A549 (cell line): ENCODE measurements around the gene TMEM163. TPM values are rescaled to one million over a fixed set of nuclear protein-coding genes. Genes with fewer than 3 reads are reported as not detected.

Experiments
- ATAC-seq, 2 experiments: fragments of 200-7000 bp in 1 of 2; fragments of >200 bp in 1 of 2; cut with Nextera tagmentation in 1 of 2; cut with Tn5 transposase in 1 of 2; 3 replicates each; pipeline versions ENCODE4 v1.8.0 to v1.9.1; 2018 to 2020; ENCODE audit warnings: mild to moderate bottlenecking in 1 of 2, moderate library complexity in 1 of 2
- CTCF ChIA-PET: fragments of 300-600 bp; sonication (Branson Sonifier 250); formaldehyde crosslinking; extraction: SDS; loops from one replicate; lab custom pipeline; 2021; ENCODE audit warnings: antibody characterized with exemption, inconsistent platforms; lab: Yijun Ruan, JAX
- POLR2A ChIA-PET: fragments of 350-600 bp; formaldehyde crosslinking; extraction: SDS; loops from one replicate; lab custom pipeline; 2021; ENCODE audit warnings: antibody characterized with exemption, inconsistent platforms; lab: Yijun Ruan, JAX
- DNase-seq, 2 experiments: peaks; one replicate each; pipeline versions ENCODE4 v3.0.0 to v3.0.0-alpha.2; 2011 to 2016; ENCODE audit warnings: low read depth in 1 of 2, low spot score in 1 of 2
- FAIRE-seq: peaks from 2 replicates; lab custom pipeline; 2011; peaks lifted over from hg19 to GRCh38; lab: Jason Lieb, UNC
- H3K27ac ChIP-seq, 2 experiments: fragments of >200 bp; sonication (Bioruptor Twin); formaldehyde crosslinking; 3 replicates each; pipeline ENCODE4 v1.5.1; 2016 to 2017
- H3K4me1 ChIP-seq: fragments of >200 bp; sonication (Bioruptor Twin); formaldehyde crosslinking; 3 replicates; pipeline ENCODE4 v1.6.1; 2016
- H3K4me2 ChIP-seq: fragments of >200 bp; sonication (Bioruptor Twin); formaldehyde crosslinking; 3 replicates; pipeline ENCODE4 v1.6.1; 2016
- H3K4me3 ChIP-seq: fragments of >200 bp; sonication (Bioruptor Twin); formaldehyde crosslinking; 3 replicates; pipeline ENCODE4 v1.5.1; 2016
- H3K9me3 ChIP-seq: fragments of >200 bp; sonication (Bioruptor Twin); formaldehyde crosslinking; 3 replicates; pipeline ENCODE4 v1.6.1; 2016
- CEBPB ChIP-seq, 2 experiments: fragments of >200 bp in 1 of 2; sonication (Bioruptor Twin) in 1 of 2; formaldehyde crosslinking in 1 of 2; IDR thresholded peaks; 2 replicates each; pipeline ENCODE4 v1.6.1; 2012 to 2016
- CHD4 ChIP-seq: fragments of 200-600 bp; sonication (generic); IDR thresholded peaks from 2 replicates; pipeline ENCODE4 v1.6.1; 2016; ENCODE audit warnings: antibody characterized with exemption, mild to moderate bottlenecking, borderline replicate concordance
- EHMT2 ChIP-seq: fragments of 200-600 bp; sonication (generic); IDR thresholded peaks from 2 replicates; pipeline ENCODE4 v1.6.1; 2016; ENCODE audit warnings: antibody characterized with exemption, low read depth, mild to moderate bottlenecking, moderate library complexity
- FOSB ChIP-seq: fragments of 250-450 bp; sonication (Bioruptor Pico); IDR thresholded peaks from 2 replicates; pipeline ENCODE4 v1.5.0; 2020; ENCODE audit warnings: mild to moderate bottlenecking, moderate library complexity
- HES2 ChIP-seq: fragments of >200 bp; sonication (Bioruptor Twin); formaldehyde crosslinking; IDR thresholded peaks from 2 replicates; pipeline ENCODE4 v1.6.1; 2016
- HEYL ChIP-seq: fragments of 250-450 bp; sonication (Bioruptor Pico); IDR thresholded peaks from 2 replicates; pipeline ENCODE4 v1.8.0; 2021; ENCODE audit warnings: mild to moderate bottlenecking, moderate library complexity
- HOXA7 ChIP-seq: fragments of 250-450 bp; sonication (Bioruptor Pico); IDR thresholded peaks from 2 replicates; pipeline ENCODE4 v1.5.0; 2020; ENCODE audit warnings: mild to moderate bottlenecking, moderate library complexity
- HOXB5 ChIP-seq: fragments of 250-450 bp; sonication (Bioruptor Pico); IDR thresholded peaks from 2 replicates; pipeline ENCODE4 v1.5.0; 2020; ENCODE audit warnings: mild to moderate bottlenecking, moderate library complexity
- JUN ChIP-seq, 2 experiments: fragments of >200 bp; sonication (Bioruptor Twin); formaldehyde crosslinking; IDR thresholded peaks; 2 replicates in 1 of 2; 3 replicates in 1 of 2; pipeline ENCODE4 v1.6.1; 2016 to 2017
- MAFK ChIP-seq: fragments of 450-650 bp; IDR thresholded peaks from 2 replicates; pipeline ENCODE4 v1.6.1; 2014; ENCODE audit not compliant: partially characterized antibody
- NPAS2 ChIP-seq: fragments of 250-450 bp; sonication (Bioruptor Pico); IDR thresholded peaks from 2 replicates; pipeline ENCODE4 v1.8.0; 2022; ENCODE audit warnings: mild to moderate bottlenecking, moderate library complexity, borderline replicate concordance
- POLR2AphosphoS2 ChIP-seq: conservative IDR thresholded peaks from 2 replicates; pipeline ENCODE4 v1.6.1; 2012; ENCODE audit warnings: low read length, improper control_type of control experiment, inconsistent platforms
- RAD21 ChIP-seq, 2 experiments: fragments of >200 bp in 1 of 2; sonication (Bioruptor Twin) in 1 of 2; formaldehyde crosslinking in 1 of 2; IDR thresholded peaks in 1 of 2; conservative IDR thresholded peaks in 1 of 2; 2 replicates in 1 of 2; 3 replicates in 1 of 2; pipeline ENCODE4 v1.6.1; 2012 to 2018; ENCODE audit warnings: inconsistent platforms in 1 of 2
- RARB ChIP-seq: fragments of 250-450 bp; sonication (Bioruptor Pico); IDR thresholded peaks from 2 replicates; pipeline ENCODE4 v1.8.0; 2021; ENCODE audit warnings: mild to moderate bottlenecking, moderate library complexity
- ZC3H11A ChIP-seq: fragments of 450-650 bp; IDR thresholded peaks from 2 replicates; pipeline ENCODE4 v1.6.1; 2014; ENCODE audit warnings: antibody characterized with exemption, mild to moderate bottlenecking
- ZSCAN20 ChIP-seq: fragments of 250-450 bp; sonication (Bioruptor Pico); IDR thresholded peaks from 2 replicates; pipeline ENCODE4 v1.8.0; 2022; ENCODE audit warnings: mild to moderate bottlenecking, moderate library complexity
- WGBS: methylation state at CpG from one replicate; pipeline ENCODE4 v1.1.6; 2017; ENCODE audit errors: missing lambda C conversion rate; 5-methylcytosine and 5-hydroxymethylcytosine counted together
- polyA plus RNA-seq, 4 experiments: library from polyadenylated mRNA; depleted of rRNA in 3 of 4; stranded (reverse); fragments of >200 nt; fragmentation: RNase III in 1 of 4; extraction: RNeasy Plus Mini Kit Qiagen cat#74134 plus additional on column Dnase treatment in 1 of 4; gene quantifications; 2 replicates in 3 of 4; 3 replicates in 1 of 4; pipeline ENCODE4 v1.2.3, GENCODE V29; 2011 to 2017
- TF ChIP-seq, protein P1 (sequence below): fragments of 200-600 bp; sonication (generic); IDR thresholded peaks from 2 replicates; pipeline ENCODE4 v1.6.1; 2016; ENCODE audit warnings: antibody characterized with exemption, mild to moderate bottlenecking, moderate library complexity
- TF ChIP-seq, protein P2 (sequence below): fragments of 250-450 bp; sonication (Bioruptor Pico); IDR thresholded peaks from 2 replicates; pipeline ENCODE4 v1.5.0; 2021; ENCODE audit warnings: mild to moderate bottlenecking, moderate library complexity, borderline replicate concordance
- TF ChIP-seq, protein P3 (sequence below): fragments of >200 bp; sonication (Bioruptor Twin); formaldehyde crosslinking; IDR thresholded peaks from 3 replicates; pipeline ENCODE4 v1.6.1; 2016
- TF ChIP-seq, protein P4 (sequence below): fragments of 250-450 bp; sonication (Bioruptor Pico); IDR thresholded peaks from 2 replicates; pipeline ENCODE4 v1.5.0; 2020; ENCODE audit warnings: low read depth, mild to moderate bottlenecking, moderate library complexity

The TMEM163 gene
- polyA plus RNA-seq, 2 of the 4 experiments (the other 2 are of a cell fraction): not detected

DNA sequence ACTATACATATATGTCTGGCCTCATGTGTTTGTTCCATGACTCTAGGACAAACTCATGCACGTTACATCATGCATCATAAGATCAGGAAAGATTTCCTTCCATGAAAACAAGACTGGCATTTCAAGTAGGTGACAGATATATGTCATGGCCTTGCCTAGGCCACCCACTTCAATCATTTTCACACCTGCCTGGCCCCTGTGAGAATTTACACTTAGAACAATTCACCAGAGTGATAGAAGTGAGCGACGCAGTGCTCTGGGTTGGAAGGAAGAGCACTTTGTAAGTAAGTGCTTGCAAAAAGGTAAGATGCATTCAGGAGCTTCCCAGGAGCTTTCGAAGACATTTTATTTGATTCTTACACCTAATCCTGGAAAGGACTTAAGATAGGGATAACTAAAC lies 39.5 kb downstream of the TMEM163 start:
- Histone ChIP-seq H3K4me3 (no peak overlapping the region), H3K4me2 (no peak overlapping the region), H3K27ac (no peak overlapping the region), H3K4me1 (0 out of 3 replicates have a peak, but pooled peaks cover 3% of the 10 kb centered on the region), H3K9me3 (no peaks in the 10 kb centered on the region)
- FAIRE-seq: no peak
- TF ChIP-seq NPAS2 (CRISPR knock-in tag) (no peak), JUN (IDR thresholded peaks at IDR 0.05) (no peak), HOXB5 (CRISPR knock-in tag) (no peak), CHD4 (no peak), EHMT2 (no peak), ZC3H11A (no peak), RARB (CRISPR knock-in tag) (no peak), HES2 (no peak), FOSB (no peak), HEYL (no peak), HOXA7 (CRISPR knock-in tag) (no peak), ZSCAN20 (CRISPR knock-in tag) (no peak), RAD21 (conservative IDR thresholded peaks at IDR 0.05 in 1 of 2, IDR thresholded peaks at IDR 0.05 in 1 of 2) (no peak), CEBPB (IDR thresholded peaks at IDR 0.05) (no peak), POLR2AphosphoS2 (no peak), MAFK (no peak)
- TF ChIP-seq, protein P1, sequence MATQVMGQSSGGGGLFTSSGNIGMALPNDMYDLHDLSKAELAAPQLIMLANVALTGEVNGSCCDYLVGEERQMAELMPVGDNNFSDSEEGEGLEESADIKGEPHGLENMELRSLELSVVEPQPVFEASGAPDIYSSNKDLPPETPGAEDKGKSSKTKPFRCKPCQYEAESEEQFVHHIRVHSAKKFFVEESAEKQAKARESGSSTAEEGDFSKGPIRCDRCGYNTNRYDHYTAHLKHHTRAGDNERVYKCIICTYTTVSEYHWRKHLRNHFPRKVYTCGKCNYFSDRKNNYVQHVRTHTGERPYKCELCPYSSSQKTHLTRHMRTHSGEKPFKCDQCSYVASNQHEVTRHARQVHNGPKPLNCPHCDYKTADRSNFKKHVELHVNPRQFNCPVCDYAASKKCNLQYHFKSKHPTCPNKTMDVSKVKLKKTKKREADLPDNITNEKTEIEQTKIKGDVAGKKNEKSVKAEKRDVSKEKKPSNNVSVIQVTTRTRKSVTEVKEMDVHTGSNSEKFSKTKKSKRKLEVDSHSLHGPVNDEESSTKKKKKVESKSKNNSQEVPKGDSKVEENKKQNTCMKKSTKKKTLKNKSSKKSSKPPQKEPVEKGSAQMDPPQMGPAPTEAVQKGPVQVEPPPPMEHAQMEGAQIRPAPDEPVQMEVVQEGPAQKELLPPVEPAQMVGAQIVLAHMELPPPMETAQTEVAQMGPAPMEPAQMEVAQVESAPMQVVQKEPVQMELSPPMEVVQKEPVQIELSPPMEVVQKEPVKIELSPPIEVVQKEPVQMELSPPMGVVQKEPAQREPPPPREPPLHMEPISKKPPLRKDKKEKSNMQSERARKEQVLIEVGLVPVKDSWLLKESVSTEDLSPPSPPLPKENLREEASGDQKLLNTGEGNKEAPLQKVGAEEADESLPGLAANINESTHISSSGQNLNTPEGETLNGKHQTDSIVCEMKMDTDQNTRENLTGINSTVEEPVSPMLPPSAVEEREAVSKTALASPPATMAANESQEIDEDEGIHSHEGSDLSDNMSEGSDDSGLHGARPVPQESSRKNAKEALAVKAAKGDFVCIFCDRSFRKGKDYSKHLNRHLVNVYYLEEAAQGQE: no peak
- TF ChIP-seq, protein P2, sequence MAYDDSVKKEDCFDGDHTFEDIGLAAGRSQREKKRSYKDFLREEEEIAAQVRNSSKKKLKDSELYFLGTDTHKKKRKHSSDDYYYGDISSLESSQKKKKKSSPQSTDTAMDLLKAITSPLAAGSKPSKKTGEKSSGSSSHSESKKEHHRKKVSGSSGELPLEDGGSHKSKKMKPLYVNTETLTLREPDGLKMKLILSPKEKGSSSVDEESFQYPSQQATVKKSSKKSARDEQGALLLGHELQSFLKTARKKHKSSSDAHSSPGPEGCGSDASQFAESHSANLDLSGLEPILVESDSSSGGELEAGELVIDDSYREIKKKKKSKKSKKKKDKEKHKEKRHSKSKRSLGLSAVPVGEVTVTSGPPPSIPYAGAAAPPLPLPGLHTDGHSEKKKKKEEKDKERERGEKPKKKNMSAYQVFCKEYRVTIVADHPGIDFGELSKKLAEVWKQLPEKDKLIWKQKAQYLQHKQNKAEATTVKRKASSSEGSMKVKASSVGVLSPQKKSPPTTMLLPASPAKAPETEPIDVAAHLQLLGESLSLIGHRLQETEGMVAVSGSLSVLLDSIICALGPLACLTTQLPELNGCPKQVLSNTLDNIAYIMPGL: no peak
- TF ChIP-seq, protein P3, sequence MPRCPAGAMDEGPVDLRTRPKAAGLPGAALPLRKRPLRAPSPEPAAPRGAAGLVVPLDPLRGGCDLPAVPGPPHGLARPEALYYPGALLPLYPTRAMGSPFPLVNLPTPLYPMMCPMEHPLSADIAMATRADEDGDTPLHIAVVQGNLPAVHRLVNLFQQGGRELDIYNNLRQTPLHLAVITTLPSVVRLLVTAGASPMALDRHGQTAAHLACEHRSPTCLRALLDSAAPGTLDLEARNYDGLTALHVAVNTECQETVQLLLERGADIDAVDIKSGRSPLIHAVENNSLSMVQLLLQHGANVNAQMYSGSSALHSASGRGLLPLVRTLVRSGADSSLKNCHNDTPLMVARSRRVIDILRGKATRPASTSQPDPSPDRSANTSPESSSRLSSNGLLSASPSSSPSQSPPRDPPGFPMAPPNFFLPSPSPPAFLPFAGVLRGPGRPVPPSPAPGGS: no peak
- TF ChIP-seq, protein P4, sequence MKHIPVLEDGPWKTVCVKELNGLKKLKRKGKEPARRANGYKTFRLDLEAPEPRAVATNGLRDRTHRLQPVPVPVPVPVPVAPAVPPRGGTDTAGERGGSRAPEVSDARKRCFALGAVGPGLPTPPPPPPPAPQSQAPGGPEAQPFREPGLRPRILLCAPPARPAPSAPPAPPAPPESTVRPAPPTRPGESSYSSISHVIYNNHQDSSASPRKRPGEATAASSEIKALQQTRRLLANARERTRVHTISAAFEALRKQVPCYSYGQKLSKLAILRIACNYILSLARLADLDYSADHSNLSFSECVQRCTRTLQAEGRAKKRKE: no peak
- ChIA-PET CTCF (no interaction called here), POLR2A (no interaction called here)
- DNase-seq: no peak
- WGBS: 82% methylated on average over 4 of the region's 4 CpGs
- no peak for ATAC-seq
